SK-N-SH (cell line): ENCODE measurements around the gene LENEP. TPM values are rescaled to one million over a fixed set of nuclear protein-coding genes. Genes with fewer than 3 reads are reported as not detected.
A peak's percentile ranks its signal among the peaks of the same experiment; 100 is the strongest.

Experiments used
- CTCF ChIA-PET: fragments of 300-600, 350-600 bp; formaldehyde crosslinking; extraction: SDS; loops from one replicate; lab custom pipeline; 2021; lab: Yijun Ruan, JAX
- POLR2A ChIA-PET: fragments of 350-600 bp; sonication (Branson Sonifier 250); formaldehyde crosslinking; extraction: SDS; loops from one replicate; lab custom pipeline; 2020; ENCODE audit warnings: antibody characterized with exemption, inconsistent platforms; lab: Yijun Ruan, JAX
- DNase-seq: peaks from one replicate; pipeline ENCODE4 v3.0.0; 2012
- H2AFZ ChIP-seq: fragments of 200-600 bp; sonication (generic); 2 replicates; pipeline ENCODE4 v1.8.1; 2016; ENCODE audit warnings: antibody characterized with exemption, mild to moderate bottlenecking, low read depth
- H3F3A ChIP-seq: fragments of 200-600 bp; sonication (generic); replicated peaks from 2 replicates; pipeline ENCODE3; 2016; ENCODE audit warnings: antibody characterized with exemption, mild to moderate bottlenecking; ENCODE audit not compliant: insufficient read depth
- H3K27ac ChIP-seq, 2 experiments: fragments of 200-500 bp in 1 of 2; fragments of 200-600 bp in 1 of 2; sonication (Bioruptor generic) in 1 of 2; sonication (generic), shearing (Covaris generic) in 1 of 2; 2 replicates each; pipeline versions ENCODE4 v1.5.1 to v1.6.1; 2014 to 2016; ENCODE audit warnings: low read depth in 2 of 2, inconsistent platforms in 1 of 2, low read length in 1 of 2, mild to moderate bottlenecking in 1 of 2, mixed read lengths in 1 of 2
- H3K27me3 ChIP-seq: fragments of 200-600 bp; sonication (generic), shearing (Covaris generic); 2 replicates; pipeline ENCODE4 v1.6.1; 2016; ENCODE audit warnings: mixed run types; ENCODE audit not compliant: insufficient read depth
- H3K36me3 ChIP-seq, 2 experiments: fragments of 200-500 bp in 1 of 2; fragments of 200-600 bp in 1 of 2; sonication (Bioruptor generic) in 1 of 2; sonication (generic) in 1 of 2; replicated peaks in 1 of 2; 2 replicates each; pipeline versions ENCODE3 to v1.5.1; 2014 to 2016; ENCODE audit warnings: low read length in 1 of 2, mild to moderate bottlenecking in 1 of 2; ENCODE audit not compliant: insufficient read depth in 2 of 2, control insufficient read depth in 1 of 2
- H3K4me1 ChIP-seq, 2 experiments: fragments of 200-500 bp in 1 of 2; fragments of 200-600 bp in 1 of 2; sonication (Bioruptor generic) in 1 of 2; sonication (generic), shearing (Covaris generic) in 1 of 2; 2 replicates each; pipeline versions ENCODE4 v1.5.1 to v1.6.1; 2014 to 2016; ENCODE audit warnings: low read depth in 1 of 2, low read length in 1 of 2, mixed run types in 1 of 2; ENCODE audit not compliant: insufficient read depth in 2 of 2, control insufficient read depth in 1 of 2
- H3K4me2 ChIP-seq: fragments of 200-600 bp; sonication (generic), shearing (Covaris generic); 2 replicates; pipeline ENCODE4 v1.6.1; 2017; ENCODE audit warnings: mixed run types
- H3K4me3 ChIP-seq, 2 experiments: fragments of 200-500 bp in 1 of 2; fragments of 200-600 bp in 1 of 2; sonication (Bioruptor generic) in 1 of 2; sonication (generic), shearing (Covaris generic) in 1 of 2; 2 replicates each; pipeline versions ENCODE4 v1.5.1 to v1.8.1; 2014 to 2016; ENCODE audit warnings: low read depth in 2 of 2, inconsistent platforms in 1 of 2, low read length in 1 of 2, mild to moderate bottlenecking in 1 of 2, mixed read lengths in 1 of 2, moderate library complexity in 1 of 2
- H3K79me2 ChIP-seq: fragments of 200-600 bp; sonication (generic); 2 replicates; pipeline ENCODE4 v1.8.1; 2017; ENCODE audit warnings: mild to moderate bottlenecking; ENCODE audit not compliant: insufficient read depth
- H3K9ac ChIP-seq: fragments of 200-600 bp; sonication (generic); 2 replicates; pipeline ENCODE4 v1.6.1; 2017; ENCODE audit warnings: mixed run types
- H3K9me2 ChIP-seq: fragments of 200-600 bp; sonication (generic); 2 replicates; pipeline ENCODE4 v1.6.1; 2017; ENCODE audit warnings: mixed run types
- H3K9me3 ChIP-seq: fragments of 200-600 bp; sonication (generic); 2 replicates; pipeline ENCODE4 v1.6.1; 2017; ENCODE audit warnings: mixed run types, mild to moderate bottlenecking, moderate library complexity
- H4K20me1 ChIP-seq: fragments of 200-600 bp; sonication (generic); 2 replicates; pipeline ENCODE4 v1.6.1; 2017; ENCODE audit warnings: mild to moderate bottlenecking, mixed run types; ENCODE audit not compliant: insufficient read depth
- CHD2 ChIP-seq: fragments of 150-350 bp; IDR thresholded peaks from 2 replicates; pipeline ENCODE4 v1.6.1; 2018; ENCODE audit warnings: low read length; ENCODE audit not compliant: partially characterized antibody
- ELF1 ChIP-seq: IDR thresholded peaks from 2 replicates; pipeline ENCODE4 v1.4.0; 2012
- FOSL2 ChIP-seq: IDR thresholded peaks from 2 replicates; pipeline ENCODE4 v1.4.0; 2012; ENCODE audit warnings: low read depth, mild to moderate bottlenecking, moderate library complexity, borderline replicate concordance
- GABPA ChIP-seq: IDR thresholded peaks from 2 replicates; pipeline ENCODE4 v1.4.0; 2012; ENCODE audit warnings: low read depth, mild to moderate bottlenecking
- NRF1 ChIP-seq: IDR thresholded peaks from 2 replicates; pipeline ENCODE4 v1.6.1; 2012; ENCODE audit warnings: low read depth, mild to moderate bottlenecking, low read length
- RAD21 ChIP-seq: IDR thresholded peaks from 2 replicates; pipeline ENCODE4 v1.6.1; 2012; ENCODE audit warnings: mild to moderate bottlenecking, low read length
- SMC3 ChIP-seq: IDR thresholded peaks from 2 replicates; pipeline ENCODE4 v1.6.1; 2012; ENCODE audit warnings: low read depth, low read length, improper control_type of control experiment
- TAF1 ChIP-seq: IDR thresholded peaks from 2 replicates; pipeline ENCODE4 v1.6.1; 2012; ENCODE audit warnings: low read depth, mild to moderate bottlenecking, low read length, moderate library complexity, borderline replicate concordance
- USF1 ChIP-seq: IDR thresholded peaks from 2 replicates; pipeline ENCODE4 v1.4.0; 2012; ENCODE audit warnings: low read depth, borderline replicate concordance
- USF2 ChIP-seq: fragments of 150-350 bp; IDR thresholded peaks from 2 replicates; pipeline ENCODE4 v1.6.1; 2017; ENCODE audit warnings: antibody characterized with exemption, low read length, low read depth, borderline replicate concordance
- ZBTB33 ChIP-seq: IDR thresholded peaks from 2 replicates; pipeline ENCODE4 v1.4.0; 2012; ENCODE audit warnings: low read depth, borderline replicate concordance
- WGBS: methylation state at CpG from one replicate; pipeline ENCODE4 v1.1.6; 2017; ENCODE audit warnings: low lambda C conversion rate; 5-methylcytosine and 5-hydroxymethylcytosine counted together
- polyA plus RNA-seq, 3 experiments: library from polyadenylated mRNA; depleted of rRNA; stranded (reverse); fragments of >200 nt; gene quantifications; 2 replicates each; pipeline ENCODE4 v1.2.3, GENCODE V29; 2012

The LENEP gene
- polyA plus RNA-seq, 1 of the 3 experiments (the other 2 are of a cell fraction) = not detected

DNA sequence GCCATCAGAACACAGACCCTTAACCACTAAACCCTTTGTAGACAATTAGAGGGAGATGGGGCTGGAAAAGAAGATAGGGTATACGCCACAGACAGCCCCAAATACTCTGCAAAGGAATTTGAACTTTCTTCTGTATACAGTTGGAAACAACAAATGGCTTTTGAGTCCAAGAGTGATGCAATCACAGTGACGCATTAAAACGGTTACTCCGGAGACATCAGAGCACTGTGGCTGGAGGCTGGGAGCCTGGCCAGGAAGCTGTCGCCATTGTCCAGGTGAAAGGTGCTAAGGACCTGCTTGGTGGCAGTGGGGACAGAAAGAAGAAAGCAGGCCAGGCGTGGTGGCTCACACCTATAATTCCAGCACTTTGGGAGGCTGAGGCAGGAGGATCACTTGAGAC lies 6.1 kb upstream of the LENEP start:
- ChIA-PET CTCF (interaction anchor here (1.1 to 37.5 kb wide), 6 partner anchors 11 to 93 kb away, joined by 3 to 640 read pairs (median 8); partner anchors contain the start of genes LENEP, PYGO2 and ZBTB7B), POLR2A (interaction anchor here (1.2 kb wide), 1 partner anchor 32 kb away, joined by 3 read pairs; no protein-coding TSS in a partner anchor)
- Histone ChIP-seq H3F3A (peaks cover 5% of the 10 kb centered on the region), H4K20me1 (no peaks in the 10 kb centered on the region), H3K4me3 (no peak overlapping the region), H3K27ac (no peak overlapping the region), H3K36me3 (peaks cover 24 to 33% of the 10 kb centered on the region in 2 experiments), H3K4me1 (peaks cover 2 to 26% of the 10 kb centered on the region in 2 experiments; a peak in 3 of 4 replicates), H3K9ac (no peak overlapping the region), H3K79me2 (peaks cover 57% of the 10 kb centered on the region), H3K27me3 (no peaks in the 10 kb centered on the region), H3K4me2 (no peak overlapping the region), H2AFZ (no peak overlapping the region), H3K9me2 (no peaks in the 10 kb centered on the region), H3K9me3 (no peaks in the 10 kb centered on the region)
- WGBS = 91% methylated on average over 6 of the region's 6 CpGs
- TF ChIP-seq NRF1 (no peak), CHD2 (no peak), USF2 (no peak), FOSL2 (no peak), USF1 (no peak)
- no peak for DNase-seq

- Histone ChIP-seq H3K4me1 (peaks cover 0 to 26% of the 10 kb centered on the region in 2 experiments; a peak in 1 of 4 replicates), H3K9me2 (no peaks in the 10 kb centered on the region), H3K27ac (no peak overlapping the region), H3K79me2 (peaks cover 54% of the 10 kb centered on the region), H3K36me3 (peaks cover 24 to 33% of the 10 kb centered on the region in 2 experiments), H3F3A (peaks cover 4% of the 10 kb centered on the region), H3K4me2 (no peak overlapping the region), H4K20me1 (no peaks in the 10 kb centered on the region), H2AFZ (no peak overlapping the region), H3K4me3 (no peak overlapping the region), H3K9me3 (no peaks in the 10 kb centered on the region), H3K27me3 (no peaks in the 10 kb centered on the region), H3K9ac (no peak overlapping the region)
- 93% methylated on average over 13 of the region's 17 CpGs for WGBS
- no peak for DNase-seq
- TF ChIP-seq NRF1 (no peak), RAD21 (peak; percentile 37), SMC3 (no peak), TAF1 (no peak), GABPA (no peak), ZBTB33 (no peak), ELF1 (no peak)
- ChIA-PET POLR2A (interaction anchor here (0.6 to 1.2 kb wide), 4 partner anchors 11 to 65 kb away, joined by 3 to 4 read pairs (median 3); no protein-coding TSS in a partner anchor), CTCF (interaction anchor here (0.6 to 37.5 kb wide), 11 partner anchors 10 to 103 kb away, joined by 3 to 640 read pairs (median 4); partner anchors contain the start of genes CKS1B, LENEP, PBXIP1 and PYGO2)
These were observed 5.1 kb upstream of the LENEP start for GRCh38 chr1:154988058-154988954.
